ENCODE results near the gene GADD45G.

DNA sequence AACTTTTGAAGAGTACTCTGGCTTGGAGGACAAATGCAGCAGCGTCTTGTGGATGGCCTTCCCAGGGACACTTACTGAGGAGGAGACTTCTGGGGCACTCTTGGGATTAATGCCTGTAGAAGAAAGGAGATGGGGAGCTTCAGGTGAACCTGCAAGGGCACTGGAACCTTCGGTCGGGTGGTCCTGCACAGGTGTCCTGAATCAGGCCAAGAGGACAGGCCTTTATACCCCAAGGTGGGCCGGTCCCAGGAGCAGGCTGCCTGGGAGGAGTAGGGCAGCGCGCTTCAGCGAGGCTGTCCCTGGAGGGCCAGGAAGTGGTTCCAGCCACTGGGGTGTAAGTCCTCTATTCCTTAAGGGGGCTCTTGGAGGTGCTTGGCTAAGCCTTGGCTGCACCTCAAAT, 27.9 kb downstream of the GADD45G start:
- TF ChIP-seq RELA (CRISPR knock-in tag; IDR thresholded peaks at IDR 0.05; ENCODE audit: borderline replicate concordance) (no peak), ZNF121 (CRISPR knock-in tag; IDR thresholded peaks at IDR 0.05) (no peak), IRF2 (CRISPR knock-in tag; IDR thresholded peaks at IDR 0.05; ENCODE audit: borderline replicate concordance, low read depth) (no peak), NFE2L1 (CRISPR knock-in tag; IDR thresholded peaks at IDR 0.05) (no peak), JUN (CRISPR knock-in tag; IDR thresholded peaks at IDR 0.05) (no peak), NR1H2 (CRISPR knock-in tag; IDR thresholded peaks at IDR 0.05) (no peak), TEAD4 (CRISPR knock-in tag; IDR thresholded peaks at IDR 0.05) (no peak), NR3C1 (CRISPR knock-in tag; conservative IDR thresholded peaks at IDR 0.05; ENCODE audit: low read depth) (no peak), MYBL2 (CRISPR knock-in tag; IDR thresholded peaks at IDR 0.05) (no peak), NR2C2 (CRISPR knock-in tag; IDR thresholded peaks at IDR 0.05) (no peak)
- TF ChIP-seq, protein P1, sequence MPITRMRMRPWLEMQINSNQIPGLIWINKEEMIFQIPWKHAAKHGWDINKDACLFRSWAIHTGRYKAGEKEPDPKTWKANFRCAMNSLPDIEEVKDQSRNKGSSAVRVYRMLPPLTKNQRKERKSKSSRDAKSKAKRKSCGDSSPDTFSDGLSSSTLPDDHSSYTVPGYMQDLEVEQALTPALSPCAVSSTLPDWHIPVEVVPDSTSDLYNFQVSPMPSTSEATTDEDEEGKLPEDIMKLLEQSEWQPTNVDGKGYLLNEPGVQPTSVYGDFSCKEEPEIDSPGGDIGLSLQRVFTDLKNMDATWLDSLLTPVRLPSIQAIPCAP (CRISPR knock-in tag; IDR thresholded peaks at IDR 0.05), result no peak
- TF ChIP-seq, protein P2, sequence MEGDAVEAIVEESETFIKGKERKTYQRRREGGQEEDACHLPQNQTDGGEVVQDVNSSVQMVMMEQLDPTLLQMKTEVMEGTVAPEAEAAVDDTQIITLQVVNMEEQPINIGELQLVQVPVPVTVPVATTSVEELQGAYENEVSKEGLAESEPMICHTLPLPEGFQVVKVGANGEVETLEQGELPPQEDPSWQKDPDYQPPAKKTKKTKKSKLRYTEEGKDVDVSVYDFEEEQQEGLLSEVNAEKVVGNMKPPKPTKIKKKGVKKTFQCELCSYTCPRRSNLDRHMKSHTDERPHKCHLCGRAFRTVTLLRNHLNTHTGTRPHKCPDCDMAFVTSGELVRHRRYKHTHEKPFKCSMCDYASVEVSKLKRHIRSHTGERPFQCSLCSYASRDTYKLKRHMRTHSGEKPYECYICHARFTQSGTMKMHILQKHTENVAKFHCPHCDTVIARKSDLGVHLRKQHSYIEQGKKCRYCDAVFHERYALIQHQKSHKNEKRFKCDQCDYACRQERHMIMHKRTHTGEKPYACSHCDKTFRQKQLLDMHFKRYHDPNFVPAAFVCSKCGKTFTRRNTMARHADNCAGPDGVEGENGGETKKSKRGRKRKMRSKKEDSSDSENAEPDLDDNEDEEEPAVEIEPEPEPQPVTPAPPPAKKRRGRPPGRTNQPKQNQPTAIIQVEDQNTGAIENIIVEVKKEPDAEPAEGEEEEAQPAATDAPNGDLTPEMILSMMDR (IDR thresholded peaks at IDR 0.05), result no peak
- TF ChIP-seq, protein P3, sequence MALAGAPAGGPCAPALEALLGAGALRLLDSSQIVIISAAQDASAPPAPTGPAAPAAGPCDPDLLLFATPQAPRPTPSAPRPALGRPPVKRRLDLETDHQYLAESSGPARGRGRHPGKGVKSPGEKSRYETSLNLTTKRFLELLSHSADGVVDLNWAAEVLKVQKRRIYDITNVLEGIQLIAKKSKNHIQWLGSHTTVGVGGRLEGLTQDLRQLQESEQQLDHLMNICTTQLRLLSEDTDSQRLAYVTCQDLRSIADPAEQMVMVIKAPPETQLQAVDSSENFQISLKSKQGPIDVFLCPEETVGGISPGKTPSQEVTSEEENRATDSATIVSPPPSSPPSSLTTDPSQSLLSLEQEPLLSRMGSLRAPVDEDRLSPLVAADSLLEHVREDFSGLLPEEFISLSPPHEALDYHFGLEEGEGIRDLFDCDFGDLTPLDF (CRISPR knock-in tag; IDR thresholded peaks at IDR 0.05), result no peak
- TF ChIP-seq, protein P4, sequence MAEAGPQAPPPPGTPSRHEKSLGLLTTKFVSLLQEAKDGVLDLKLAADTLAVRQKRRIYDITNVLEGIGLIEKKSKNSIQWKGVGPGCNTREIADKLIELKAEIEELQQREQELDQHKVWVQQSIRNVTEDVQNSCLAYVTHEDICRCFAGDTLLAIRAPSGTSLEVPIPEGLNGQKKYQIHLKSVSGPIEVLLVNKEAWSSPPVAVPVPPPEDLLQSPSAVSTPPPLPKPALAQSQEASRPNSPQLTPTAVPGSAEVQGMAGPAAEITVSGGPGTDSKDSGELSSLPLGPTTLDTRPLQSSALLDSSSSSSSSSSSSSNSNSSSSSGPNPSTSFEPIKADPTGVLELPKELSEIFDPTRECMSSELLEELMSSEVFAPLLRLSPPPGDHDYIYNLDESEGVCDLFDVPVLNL (CRISPR knock-in tag; IDR thresholded peaks at IDR 0.05; ENCODE audit: borderline replicate concordance, low read depth), result no peak
